SK-N-SH (cell line): ENCODE data around the gene ISOC2. TPM values are rescaled to one million over a fixed set of nuclear protein-coding genes. Genes with fewer than 3 reads are reported as not detected.

Experiments
- CTCF ChIA-PET: fragments of 300-600, 350-600 bp; formaldehyde crosslinking; extraction: SDS; loops from one replicate; lab custom pipeline; 2021; lab: Yijun Ruan, JAX
- POLR2A ChIA-PET: fragments of 350-600 bp; sonication (Branson Sonifier 250); formaldehyde crosslinking; extraction: SDS; loops from one replicate; lab custom pipeline; 2020; ENCODE audit warnings: antibody characterized with exemption, inconsistent platforms; lab: Yijun Ruan, JAX
- DNase-seq: peaks from one replicate; pipeline ENCODE4 v3.0.0; 2012
- H2AFZ ChIP-seq: fragments of 200-600 bp; sonication (generic); 2 replicates; pipeline ENCODE4 v1.8.1; 2016; ENCODE audit warnings: antibody characterized with exemption, mild to moderate bottlenecking, low read depth
- H3F3A ChIP-seq: fragments of 200-600 bp; sonication (generic); replicated peaks from 2 replicates; pipeline ENCODE3; 2016; ENCODE audit warnings: antibody characterized with exemption, mild to moderate bottlenecking; ENCODE audit not compliant: insufficient read depth
- H3K27ac ChIP-seq, 2 experiments: fragments of 200-500 bp in 1 of 2; fragments of 200-600 bp in 1 of 2; sonication (Bioruptor generic) in 1 of 2; sonication (generic), shearing (Covaris generic) in 1 of 2; 2 replicates each; pipeline versions ENCODE4 v1.5.1 to v1.6.1; 2014 to 2016; ENCODE audit warnings: low read depth in 2 of 2, inconsistent platforms in 1 of 2, low read length in 1 of 2, mild to moderate bottlenecking in 1 of 2, mixed read lengths in 1 of 2
- H3K27me3 ChIP-seq: fragments of 200-600 bp; sonication (generic), shearing (Covaris generic); 2 replicates; pipeline ENCODE4 v1.6.1; 2016; ENCODE audit warnings: mixed run types; ENCODE audit not compliant: insufficient read depth
- H3K36me3 ChIP-seq, 2 experiments: fragments of 200-500 bp in 1 of 2; fragments of 200-600 bp in 1 of 2; sonication (Bioruptor generic) in 1 of 2; sonication (generic) in 1 of 2; replicated peaks in 1 of 2; 2 replicates each; pipeline versions ENCODE3 to v1.5.1; 2014 to 2016; ENCODE audit warnings: low read length in 1 of 2, mild to moderate bottlenecking in 1 of 2; ENCODE audit not compliant: insufficient read depth in 2 of 2, control insufficient read depth in 1 of 2
- H3K4me1 ChIP-seq, 2 experiments: fragments of 200-500 bp in 1 of 2; fragments of 200-600 bp in 1 of 2; sonication (Bioruptor generic) in 1 of 2; sonication (generic), shearing (Covaris generic) in 1 of 2; 2 replicates each; pipeline versions ENCODE4 v1.5.1 to v1.6.1; 2014 to 2016; ENCODE audit warnings: low read depth in 1 of 2, low read length in 1 of 2, mixed run types in 1 of 2; ENCODE audit not compliant: insufficient read depth in 2 of 2, control insufficient read depth in 1 of 2
- H3K4me2 ChIP-seq: fragments of 200-600 bp; sonication (generic), shearing (Covaris generic); 2 replicates; pipeline ENCODE4 v1.6.1; 2017; ENCODE audit warnings: mixed run types
- H3K4me3 ChIP-seq, 2 experiments: fragments of 200-500 bp in 1 of 2; fragments of 200-600 bp in 1 of 2; sonication (Bioruptor generic) in 1 of 2; sonication (generic), shearing (Covaris generic) in 1 of 2; 2 replicates each; pipeline versions ENCODE4 v1.5.1 to v1.8.1; 2014 to 2016; ENCODE audit warnings: low read depth in 2 of 2, inconsistent platforms in 1 of 2, low read length in 1 of 2, mild to moderate bottlenecking in 1 of 2, mixed read lengths in 1 of 2, moderate library complexity in 1 of 2
- H3K79me2 ChIP-seq: fragments of 200-600 bp; sonication (generic); 2 replicates; pipeline ENCODE4 v1.8.1; 2017; ENCODE audit warnings: mild to moderate bottlenecking; ENCODE audit not compliant: insufficient read depth
- H3K9ac ChIP-seq: fragments of 200-600 bp; sonication (generic); 2 replicates; pipeline ENCODE4 v1.6.1; 2017; ENCODE audit warnings: mixed run types
- H3K9me2 ChIP-seq: fragments of 200-600 bp; sonication (generic); 2 replicates; pipeline ENCODE4 v1.6.1; 2017; ENCODE audit warnings: mixed run types
- H3K9me3 ChIP-seq: fragments of 200-600 bp; sonication (generic); 2 replicates; pipeline ENCODE4 v1.6.1; 2017; ENCODE audit warnings: mixed run types, mild to moderate bottlenecking, moderate library complexity
- H4K20me1 ChIP-seq: fragments of 200-600 bp; sonication (generic); 2 replicates; pipeline ENCODE4 v1.6.1; 2017; ENCODE audit warnings: mild to moderate bottlenecking, mixed run types; ENCODE audit not compliant: insufficient read depth
- ELF1 ChIP-seq: IDR thresholded peaks from 2 replicates; pipeline ENCODE4 v1.4.0; 2012
- EP300 ChIP-seq, 2 experiments: IDR thresholded peaks; 2 replicates each; pipeline versions ENCODE4 v1.4.0 to v1.6.1; 2012; ENCODE audit warnings: borderline replicate concordance in 1 of 2, low read depth in 1 of 2, low read length in 1 of 2
- FOSL2 ChIP-seq: IDR thresholded peaks from 2 replicates; pipeline ENCODE4 v1.4.0; 2012; ENCODE audit warnings: low read depth, mild to moderate bottlenecking, moderate library complexity, borderline replicate concordance
- FOXM1 ChIP-seq: IDR thresholded peaks from 2 replicates; pipeline ENCODE4 v1.4.0; 2012; ENCODE audit warnings: low read depth, mild to moderate bottlenecking
- GABPA ChIP-seq: IDR thresholded peaks from 2 replicates; pipeline ENCODE4 v1.4.0; 2012; ENCODE audit warnings: low read depth, mild to moderate bottlenecking
- MEF2A ChIP-seq: IDR thresholded peaks from 2 replicates; pipeline ENCODE4 v1.4.0; 2012; ENCODE audit warnings: low read depth, borderline replicate concordance
- MXI1 ChIP-seq: IDR thresholded peaks from 2 replicates; pipeline ENCODE4 v1.6.1; 2012; ENCODE audit warnings: mild to moderate bottlenecking, low read depth, low read length, improper control_type of control experiment
- NRF1 ChIP-seq: IDR thresholded peaks from 2 replicates; pipeline ENCODE4 v1.6.1; 2012; ENCODE audit warnings: low read depth, mild to moderate bottlenecking, low read length
- RAD21 ChIP-seq: IDR thresholded peaks from 2 replicates; pipeline ENCODE4 v1.6.1; 2012; ENCODE audit warnings: mild to moderate bottlenecking, low read length
- RFX5 ChIP-seq: IDR thresholded peaks from 2 replicates; pipeline ENCODE4 v1.6.1; 2012; ENCODE audit warnings: mild to moderate bottlenecking, improper control_type of control experiment, low read length
- RXRA ChIP-seq: IDR thresholded peaks from 2 replicates; pipeline ENCODE4 v1.4.0; 2012; ENCODE audit warnings: low read depth, mild to moderate bottlenecking, borderline replicate concordance
- SMC3 ChIP-seq: IDR thresholded peaks from 2 replicates; pipeline ENCODE4 v1.6.1; 2012; ENCODE audit warnings: low read depth, low read length, improper control_type of control experiment
- TAF1 ChIP-seq: IDR thresholded peaks from 2 replicates; pipeline ENCODE4 v1.6.1; 2012; ENCODE audit warnings: low read depth, mild to moderate bottlenecking, low read length, moderate library complexity, borderline replicate concordance
- YY1 ChIP-seq: IDR thresholded peaks from 2 replicates; pipeline ENCODE4 v1.4.0; 2012; ENCODE audit warnings: low read depth, mild to moderate bottlenecking
- WGBS: methylation state at CpG from one replicate; pipeline ENCODE4 v1.1.6; 2017; ENCODE audit warnings: low lambda C conversion rate; 5-methylcytosine and 5-hydroxymethylcytosine counted together
- polyA plus RNA-seq, 3 experiments: library from polyadenylated mRNA; depleted of rRNA; stranded (reverse); fragments of >200 nt; gene quantifications; 2 replicates each; pipeline ENCODE4 v1.2.3, GENCODE V29; 2012
- TF ChIP-seq, protein P1 (sequence below): IDR thresholded peaks from 2 replicates; pipeline ENCODE4; 2012
- TF ChIP-seq, protein P2 (sequence below): fragments of 200-600 bp; sonication (generic); IDR thresholded peaks from 2 replicates; pipeline ENCODE4 v1.6.1; 2017; ENCODE audit warnings: antibody characterized with exemption, mild to moderate bottlenecking, moderate library complexity
- TF ChIP-seq, protein P3 (sequence below): IDR thresholded peaks from 2 replicates; pipeline ENCODE4 v1.4.0; 2012; ENCODE audit warnings: low read depth
- TF ChIP-seq, protein P4 (sequence below): fragments of 150-350 bp; IDR thresholded peaks from 2 replicates; pipeline ENCODE4 v1.6.1; 2016; ENCODE audit warnings: mild to moderate bottlenecking, low read depth, low read length
- TF ChIP-seq, protein P5 (sequence below): IDR thresholded peaks from 2 replicates; pipeline ENCODE4 v1.4.0; 2012; ENCODE audit warnings: low read depth, borderline replicate concordance

Gene ISOC2
- polyA plus RNA-seq, 1 of the 3 experiments (the other 2 are of a cell fraction): 65.4 TPM

DNA sequence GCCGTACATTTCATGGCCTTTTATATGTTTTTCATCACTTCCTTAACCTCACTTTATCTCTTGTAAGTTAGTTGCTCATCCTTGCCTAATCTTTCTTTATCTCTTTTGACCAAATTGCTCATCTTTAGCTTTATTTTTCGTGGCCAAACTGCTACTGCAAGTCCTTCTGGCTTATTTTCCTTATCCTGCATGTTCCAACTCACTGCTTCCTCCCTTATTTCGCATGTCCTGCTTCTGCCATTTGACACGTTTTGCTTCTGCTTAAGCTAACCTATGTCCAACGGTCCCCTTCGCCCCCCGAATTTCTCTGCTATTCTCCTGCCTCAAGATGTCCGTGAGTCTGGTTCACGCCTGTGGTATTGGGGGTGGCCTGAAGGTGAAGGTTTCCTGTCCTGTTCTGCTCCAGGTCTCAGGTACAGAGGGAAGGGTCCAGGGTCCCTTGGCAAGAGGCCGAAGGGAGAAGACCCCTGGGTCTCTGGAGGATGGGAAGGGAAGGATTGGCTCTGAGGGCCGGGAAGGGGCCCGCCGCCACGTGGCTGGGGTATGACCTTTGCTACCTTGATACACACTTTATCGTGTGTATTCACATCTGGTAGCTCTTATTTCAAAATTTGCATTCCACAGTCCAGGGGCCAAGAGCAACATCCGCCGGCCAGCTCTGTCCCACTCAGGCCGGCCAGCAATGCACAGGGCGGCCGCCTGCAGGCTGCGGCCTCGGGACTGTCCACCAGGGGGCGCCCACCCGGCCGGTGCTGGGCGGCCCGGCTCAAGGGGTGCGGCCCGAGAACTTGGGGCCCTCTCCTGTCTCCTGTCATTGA is 6.0 kb upstream of the ISOC2 start:
- 73% methylated on average over 15 of the region's 29 CpGs for WGBS
- Histone ChIP-seq H3K36me3 (no peaks in the 10 kb centered on the region), H3K4me3 (peak overlapping the region in 1 of 2 experiments; percentile 33; a peak in 1 of 4 replicates), H3K9me2 (no peaks in the 10 kb centered on the region), H3K4me2 (peak overlapping the region; percentile 26), H2AFZ (0 out of 2 replicates have a peak overlapping the region, but pooled peaks have one; percentile 73), H3F3A (peaks cover 10% of the 10 kb centered on the region)
- POLR2A ChIA-PET: interaction anchor here (1.5 to 1.6 kb wide), 3 partner anchors 9 to 36 kb away, joined by 3 to 5 read pairs (median 4); partner anchors contain the start of genes NAT14 and ZNF628
- TF ChIP-seq RFX5 (peak; percentile 76; the same call in 1 of the 2 replicates), SMC3 (peak; percentile 84), NRF1 (no peak), RAD21 (peak; percentile 63)
- TF ChIP-seq, protein P1, sequence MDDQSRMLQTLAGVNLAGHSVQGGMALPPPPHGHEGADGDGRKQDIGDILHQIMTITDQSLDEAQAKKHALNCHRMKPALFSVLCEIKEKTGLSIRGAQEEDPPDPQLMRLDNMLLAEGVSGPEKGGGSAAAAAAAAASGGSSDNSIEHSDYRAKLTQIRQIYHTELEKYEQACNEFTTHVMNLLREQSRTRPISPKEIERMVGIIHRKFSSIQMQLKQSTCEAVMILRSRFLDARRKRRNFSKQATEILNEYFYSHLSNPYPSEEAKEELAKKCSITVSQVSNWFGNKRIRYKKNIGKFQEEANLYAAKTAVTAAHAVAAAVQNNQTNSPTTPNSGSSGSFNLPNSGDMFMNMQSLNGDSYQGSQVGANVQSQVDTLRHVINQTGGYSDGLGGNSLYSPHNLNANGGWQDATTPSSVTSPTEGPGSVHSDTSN: no peak
- TF ChIP-seq, protein P2, sequence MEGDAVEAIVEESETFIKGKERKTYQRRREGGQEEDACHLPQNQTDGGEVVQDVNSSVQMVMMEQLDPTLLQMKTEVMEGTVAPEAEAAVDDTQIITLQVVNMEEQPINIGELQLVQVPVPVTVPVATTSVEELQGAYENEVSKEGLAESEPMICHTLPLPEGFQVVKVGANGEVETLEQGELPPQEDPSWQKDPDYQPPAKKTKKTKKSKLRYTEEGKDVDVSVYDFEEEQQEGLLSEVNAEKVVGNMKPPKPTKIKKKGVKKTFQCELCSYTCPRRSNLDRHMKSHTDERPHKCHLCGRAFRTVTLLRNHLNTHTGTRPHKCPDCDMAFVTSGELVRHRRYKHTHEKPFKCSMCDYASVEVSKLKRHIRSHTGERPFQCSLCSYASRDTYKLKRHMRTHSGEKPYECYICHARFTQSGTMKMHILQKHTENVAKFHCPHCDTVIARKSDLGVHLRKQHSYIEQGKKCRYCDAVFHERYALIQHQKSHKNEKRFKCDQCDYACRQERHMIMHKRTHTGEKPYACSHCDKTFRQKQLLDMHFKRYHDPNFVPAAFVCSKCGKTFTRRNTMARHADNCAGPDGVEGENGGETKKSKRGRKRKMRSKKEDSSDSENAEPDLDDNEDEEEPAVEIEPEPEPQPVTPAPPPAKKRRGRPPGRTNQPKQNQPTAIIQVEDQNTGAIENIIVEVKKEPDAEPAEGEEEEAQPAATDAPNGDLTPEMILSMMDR: peak; percentile 96
- TF ChIP-seq, protein P3, sequence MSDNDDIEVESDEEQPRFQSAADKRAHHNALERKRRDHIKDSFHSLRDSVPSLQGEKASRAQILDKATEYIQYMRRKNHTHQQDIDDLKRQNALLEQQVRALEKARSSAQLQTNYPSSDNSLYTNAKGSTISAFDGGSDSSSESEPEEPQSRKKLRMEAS: no peak
- TF ChIP-seq, all 33 proteins: peak for 4
- Histone ChIP-seq H3K9ac (no peak overlapping the region), H4K20me1 (no peaks in the 10 kb centered on the region), H3K79me2 (no peaks in the 10 kb centered on the region), H3K4me1 (peaks cover 0 to 3% of the 10 kb centered on the region in 2 experiments; a peak in 2 of 4 replicates), H3K27ac (no peak overlapping the region), H3K27me3 (no peaks in the 10 kb centered on the region), H3K9me3 (no peaks in the 10 kb centered on the region)
- CTCF ChIA-PET: interaction anchor here (0.7 to 4.9 kb wide), 43 partner anchors 8 to 340 kb away, joined by 3 to 81 read pairs (median 5); partner anchors contain the start of genes DNAAF3, NAT14, SHISA7 and TMEM238
- peak; percentile 90 for DNase-seq

DNA sequence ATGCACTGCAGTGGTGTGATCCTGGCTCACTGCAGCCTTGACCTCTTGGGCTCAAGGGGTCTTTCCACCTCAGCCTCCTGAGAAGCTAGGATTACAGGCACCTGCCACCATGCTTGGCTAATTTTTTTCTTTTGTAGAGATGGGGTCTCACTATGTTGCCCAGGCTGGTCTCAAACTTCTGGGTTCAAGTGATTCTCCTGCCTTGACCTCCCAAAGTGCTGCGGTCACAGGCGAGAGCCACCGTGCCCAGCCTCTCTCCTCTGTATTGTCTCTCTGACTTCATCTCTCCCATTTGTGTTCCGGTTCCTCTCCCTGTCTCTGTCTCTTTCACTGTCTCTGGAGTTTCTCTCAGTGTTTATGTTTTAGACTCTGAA is 4.8 kb upstream of the ISOC2 start:
- Histone ChIP-seq H3K9me3 (no peaks in the 10 kb centered on the region), H3F3A (peaks cover 10% of the 10 kb centered on the region), H3K79me2 (no peaks in the 10 kb centered on the region), H3K9ac (no peak overlapping the region), H3K4me3 (no peak overlapping the region), H3K9me2 (no peaks in the 10 kb centered on the region), H3K4me1 (peaks cover 3 to 5% of the 10 kb centered on the region in 2 experiments; a peak in 2 of 4 replicates), H4K20me1 (no peaks in the 10 kb centered on the region), H3K4me2 (no peak overlapping the region), H3K36me3 (no peaks in the 10 kb centered on the region), H3K27me3 (no peaks in the 10 kb centered on the region), H3K27ac (no peak overlapping the region), H2AFZ (no peak overlapping the region)
- WGBS: 98% methylated on average over 4 of the region's 4 CpGs
- ChIA-PET CTCF (interaction anchor here (0.5 to 4.9 kb wide), 10 partner anchors 12 to 325 kb away, joined by 3 to 81 read pairs (median 8); partner anchors contain the start of gene ZNF628), POLR2A (no interaction called here)
- DNase-seq: no peak
- TF ChIP-seq, protein P2: no peak
- TF ChIP-seq RXRA (no peak), EP300 (IDR thresholded peaks at IDR 0.05; ENCODE audit: borderline replicate concordance in 1 of 2, low read depth in 1 of 2, low read length in 1 of 2) (no peak), FOSL2 (no peak), ELF1 (no peak), MEF2A (no peak), TAF1 (no peak), YY1 (no peak), MXI1 (no peak), GABPA (no peak), FOXM1 (no peak)
- TF ChIP-seq, protein P4, sequence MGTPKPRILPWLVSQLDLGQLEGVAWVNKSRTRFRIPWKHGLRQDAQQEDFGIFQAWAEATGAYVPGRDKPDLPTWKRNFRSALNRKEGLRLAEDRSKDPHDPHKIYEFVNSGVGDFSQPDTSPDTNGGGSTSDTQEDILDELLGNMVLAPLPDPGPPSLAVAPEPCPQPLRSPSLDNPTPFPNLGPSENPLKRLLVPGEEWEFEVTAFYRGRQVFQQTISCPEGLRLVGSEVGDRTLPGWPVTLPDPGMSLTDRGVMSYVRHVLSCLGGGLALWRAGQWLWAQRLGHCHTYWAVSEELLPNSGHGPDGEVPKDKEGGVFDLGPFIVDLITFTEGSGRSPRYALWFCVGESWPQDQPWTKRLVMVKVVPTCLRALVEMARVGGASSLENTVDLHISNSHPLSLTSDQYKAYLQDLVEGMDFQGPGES: no peak
- TF ChIP-seq, protein P5, sequence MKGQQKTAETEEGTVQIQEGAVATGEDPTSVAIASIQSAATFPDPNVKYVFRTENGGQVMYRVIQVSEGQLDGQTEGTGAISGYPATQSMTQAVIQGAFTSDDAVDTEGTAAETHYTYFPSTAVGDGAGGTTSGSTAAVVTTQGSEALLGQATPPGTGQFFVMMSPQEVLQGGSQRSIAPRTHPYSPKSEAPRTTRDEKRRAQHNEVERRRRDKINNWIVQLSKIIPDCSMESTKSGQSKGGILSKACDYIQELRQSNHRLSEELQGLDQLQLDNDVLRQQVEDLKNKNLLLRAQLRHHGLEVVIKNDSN: no peak
